HPDE6-E6E7 (cell line): ENCODE data around the gene ZNF614.
"Not testable (repeated sequence)": the region's sequence is repeated elsewhere in the genome, so short reads cannot be mapped to it uniquely, and the experiment has no call there.

ENCODE experiments used
- DNase-seq: peaks from one replicate; pipeline ENCODE4 v3.0.0; 2011; ENCODE audit warnings: missing footprints; ENCODE audit errors: extremely low spot score

The ZNF614 gene

DNA sequence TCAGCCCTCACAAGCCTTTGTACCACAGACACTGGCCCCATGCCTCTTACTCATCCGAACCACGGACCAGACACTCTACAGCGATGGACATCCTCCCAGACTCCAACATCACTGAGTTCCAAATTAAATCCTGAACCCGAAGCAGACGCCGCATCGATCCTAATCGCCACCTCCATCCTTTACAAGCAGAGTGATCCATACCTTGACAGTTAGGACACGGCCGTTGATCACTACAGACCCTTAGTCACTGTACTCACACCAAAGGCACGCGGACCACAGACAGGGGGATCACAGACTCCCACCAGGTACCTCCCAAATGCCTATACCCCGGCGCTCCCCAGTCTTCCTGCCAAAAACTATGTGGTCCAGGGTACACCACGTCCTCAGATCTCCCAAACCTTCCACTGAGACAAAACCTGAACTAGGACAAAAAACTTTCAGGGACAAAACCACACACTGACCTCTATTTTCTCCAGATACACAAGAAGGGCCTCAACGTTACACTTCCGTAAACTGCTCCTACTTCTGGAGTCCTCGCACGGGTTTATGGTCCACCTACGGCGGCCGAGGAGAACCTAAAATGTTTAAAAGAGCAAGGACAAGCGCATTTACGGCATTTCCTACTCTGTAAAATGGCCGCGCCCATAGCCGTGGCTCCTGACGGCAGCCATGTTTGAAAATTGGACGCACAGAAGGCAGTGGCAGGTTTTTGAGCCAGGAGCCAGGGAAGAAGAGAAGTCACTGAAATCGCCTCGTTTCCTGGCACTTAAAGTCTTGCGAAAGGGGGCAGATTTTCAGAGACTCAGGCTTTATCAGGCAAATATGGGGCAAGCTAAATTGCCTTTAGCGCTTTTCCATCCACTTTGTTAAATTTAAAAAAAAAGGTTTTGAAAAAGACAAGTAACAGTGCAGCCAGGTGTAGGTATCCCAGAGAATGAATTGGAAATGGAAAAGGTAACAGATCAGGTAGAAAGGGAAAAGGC is 41.6 kb downstream of the ZNF614 start, which contains the start of gene ZNF350:
TSS of gene ZNF350 (minus strand) at position 532 of the 983 bp plus-strand sequence. CDS start 12,480 bp downstream, outside the sequence.
- DNase-seq, result peak; percentile 82

DNA sequence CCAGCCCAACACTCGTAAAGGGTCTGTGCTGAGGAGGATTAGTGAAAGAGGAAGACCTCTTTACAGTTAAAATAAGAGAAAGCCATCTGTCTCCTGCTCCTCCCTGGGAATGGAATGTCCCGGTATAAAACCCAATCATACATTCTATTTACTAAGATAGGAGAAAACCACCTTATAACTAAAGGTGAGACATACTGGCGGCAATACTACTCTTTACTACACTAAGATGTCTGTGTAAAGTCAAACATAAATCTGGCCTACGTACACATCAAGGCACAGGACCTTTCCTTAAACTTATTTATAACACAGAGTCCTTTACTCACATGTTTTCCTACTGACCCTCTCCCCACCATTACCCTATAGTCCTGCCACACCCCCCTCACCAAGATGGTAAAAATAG is 44.8 kb downstream of the ZNF614 start:
- DNase-seq, result no peak

DNA sequence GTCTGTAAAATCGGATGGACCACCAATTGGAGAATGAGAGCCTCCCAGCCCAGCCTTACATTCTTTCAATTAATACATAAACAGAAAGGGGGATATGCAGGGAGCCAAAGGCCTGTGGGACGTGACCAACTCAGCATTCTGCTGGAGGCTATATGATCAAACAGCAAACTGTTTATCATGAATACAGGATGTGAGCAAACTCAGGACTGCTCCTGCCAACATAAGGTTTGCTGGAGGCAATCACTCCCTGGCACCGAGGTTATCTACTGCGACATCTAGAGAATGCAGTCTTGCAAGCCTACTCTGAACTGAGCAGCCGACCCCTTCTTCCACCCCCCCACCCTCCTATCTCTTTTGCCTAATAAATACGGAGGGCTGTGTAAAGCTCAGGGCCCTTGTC is 47.3 kb downstream of the ZNF614 start:
- not testable (repeated sequence) for DNase-seq

DNA sequence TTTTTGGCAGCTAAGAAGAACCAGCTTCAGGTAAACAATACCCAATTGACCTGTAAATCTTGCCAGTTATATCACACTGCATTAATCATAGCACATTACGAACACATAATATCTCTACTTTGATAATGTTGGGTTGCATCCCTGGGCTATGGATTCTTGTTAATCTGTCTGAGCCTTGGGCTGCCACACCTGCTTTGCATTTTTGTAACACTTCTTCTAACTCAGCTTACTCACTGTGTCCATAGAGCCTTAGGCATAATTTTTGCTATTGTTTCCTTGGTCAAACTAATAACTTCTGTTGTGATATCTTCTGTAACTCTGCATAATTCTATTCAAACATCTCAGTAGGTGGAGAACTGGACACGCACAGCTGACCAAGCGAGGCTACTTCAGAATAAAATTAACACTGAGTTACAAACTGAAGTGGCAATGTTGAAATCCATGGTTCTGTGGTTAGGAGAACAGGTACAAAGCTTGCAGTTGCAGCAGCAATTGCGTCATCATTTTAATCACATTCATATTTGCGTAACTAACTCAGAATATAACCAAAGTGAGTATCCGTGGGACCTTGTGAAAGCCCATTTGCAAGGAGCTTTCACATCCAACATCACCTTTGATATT is 48.0 kb downstream of the ZNF614 start:
- DNase-seq, result no peak

DNA sequence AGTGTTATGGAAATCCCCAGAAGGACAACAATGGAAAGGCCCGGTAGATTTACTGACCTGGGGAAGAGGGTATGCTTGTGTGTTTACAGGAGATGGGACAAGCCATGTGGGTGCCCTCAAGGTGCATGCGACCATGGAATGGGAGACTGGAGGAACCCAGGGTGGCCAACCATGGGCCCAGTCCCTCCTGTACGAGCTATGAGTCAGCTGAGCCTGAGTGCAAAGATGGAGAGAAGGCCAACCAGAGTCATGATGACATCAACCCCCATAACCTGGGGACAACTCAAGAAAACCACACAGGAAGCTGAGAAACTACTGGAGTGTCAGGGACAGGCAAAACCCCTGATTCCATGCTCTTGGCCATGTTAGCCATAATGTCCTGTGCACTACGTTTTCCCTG is 49.3 kb downstream of the ZNF614 start:
- DNase-seq, result no peak

DNA sequence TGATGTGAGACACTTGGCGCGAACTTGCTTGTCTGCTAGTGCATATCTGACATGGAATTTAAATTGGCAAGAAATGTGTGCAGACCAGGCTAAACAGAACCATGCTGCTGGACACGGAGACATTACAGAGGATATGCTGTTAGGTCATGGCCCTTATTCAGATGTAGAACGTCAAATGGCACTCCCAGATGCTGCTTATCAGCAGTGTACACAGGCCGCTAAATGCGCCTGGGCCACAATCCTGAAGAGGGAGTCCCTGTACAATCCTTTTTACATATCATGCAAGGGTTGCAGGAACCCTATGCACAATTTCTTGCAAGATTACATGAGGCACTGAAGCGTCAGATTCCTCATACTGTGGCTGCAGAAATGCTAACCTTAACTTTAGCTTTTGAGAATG is 50.8 kb downstream of the ZNF614 start:
- no peak for DNase-seq

DNA sequence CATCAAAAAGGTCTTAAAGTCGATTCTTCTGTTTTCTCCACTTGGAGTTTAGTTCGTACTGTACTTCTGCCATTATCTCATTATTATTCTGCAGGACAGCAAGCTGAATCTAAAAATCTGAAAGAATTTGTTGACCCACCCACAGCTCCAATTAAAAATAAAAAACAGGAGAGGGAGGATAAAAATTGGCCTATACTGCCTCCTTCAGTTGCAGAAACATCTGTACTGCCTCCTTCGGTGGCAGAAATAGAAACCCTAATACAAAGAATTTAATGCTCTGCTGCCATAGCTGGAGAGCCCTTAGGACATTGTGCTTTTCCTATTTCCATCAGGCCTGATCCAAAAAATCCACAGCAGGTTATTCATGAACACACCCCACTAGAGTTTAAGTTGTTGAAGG is 51.3 kb downstream of the ZNF614 start:
- no peak for DNase-seq

DNA sequence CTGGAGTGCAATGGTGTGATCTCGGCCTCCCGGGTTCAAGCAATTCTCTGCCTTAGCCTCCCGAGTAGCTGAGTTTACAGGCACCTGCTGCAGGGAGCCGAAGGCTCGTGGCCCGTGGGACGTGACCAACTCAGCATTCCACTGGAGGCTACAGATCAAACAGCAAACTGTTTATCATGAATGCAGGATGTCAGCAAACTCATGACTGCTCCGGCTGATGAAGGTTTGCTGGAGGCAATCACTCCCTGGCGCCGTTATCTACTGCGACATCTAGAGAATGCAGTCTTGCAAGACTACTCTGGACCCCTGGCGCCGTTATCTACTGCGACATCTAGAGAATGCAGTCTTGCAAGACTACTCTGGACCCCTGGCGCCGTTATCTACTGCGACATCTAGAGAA is 52.4 kb downstream of the ZNF614 start:
- DNase-seq, result not testable (repeated sequence)

DNA sequence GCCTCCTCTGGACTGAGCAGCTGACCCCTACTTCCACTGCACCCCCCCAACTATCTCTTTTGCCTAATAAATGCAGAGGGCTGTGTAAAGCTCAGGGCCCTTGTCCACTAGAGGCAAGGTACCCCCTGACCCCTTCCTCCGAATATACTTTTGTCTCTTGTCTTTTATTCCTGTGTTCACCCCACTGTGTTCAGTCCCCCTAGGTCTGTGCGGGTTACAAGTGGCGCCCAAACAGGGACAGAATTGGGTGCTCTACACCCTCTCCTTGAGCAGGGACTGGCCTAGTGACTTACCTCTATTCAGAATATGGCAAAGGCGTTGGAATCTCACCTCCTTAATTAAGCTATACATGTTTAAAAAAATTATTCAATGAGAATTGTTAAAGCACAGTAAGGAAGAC is 56.6 kb downstream of the ZNF614 start:
- DNase-seq, result no peak

DNA sequence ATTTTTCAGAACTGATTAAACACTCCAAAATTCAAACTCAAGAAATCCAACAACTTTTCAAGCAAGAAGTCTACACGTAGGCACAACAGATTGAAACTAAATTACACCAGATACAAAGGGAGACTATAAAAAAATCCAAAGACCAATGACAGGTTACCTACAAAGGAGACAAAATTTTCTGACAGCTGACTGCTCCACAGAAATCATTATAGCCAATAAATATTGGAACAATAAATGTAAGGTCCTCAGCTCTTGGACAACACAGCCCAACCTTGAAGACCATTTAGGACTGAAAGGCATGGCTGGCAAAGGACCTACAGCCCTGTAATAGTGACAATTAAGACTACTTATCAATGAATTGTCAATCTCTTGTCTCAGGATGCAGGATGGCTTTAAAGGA is 57.5 kb downstream of the ZNF614 start:
- DNase-seq, result no peak

DNA sequence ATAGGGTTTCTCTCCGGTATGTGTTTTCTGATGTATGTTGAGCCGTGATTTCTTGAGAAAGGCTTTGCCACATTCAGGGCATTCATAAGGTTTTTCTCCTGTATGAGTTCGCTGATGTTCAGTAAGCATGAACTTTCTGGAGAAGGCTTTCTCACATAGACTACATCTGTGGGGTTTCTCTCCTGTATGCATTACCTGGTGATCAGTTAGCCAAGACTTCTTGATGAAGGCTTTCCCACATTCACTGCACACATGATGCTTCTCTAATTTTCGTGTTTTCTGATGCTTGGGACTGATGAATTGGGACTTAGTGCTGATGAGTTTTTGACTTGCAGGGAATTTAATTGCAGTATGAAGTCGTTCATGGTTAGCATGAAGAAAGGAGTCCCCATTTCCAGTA is 62.6 kb downstream of the ZNF614 start:
- DNase-seq, result no peak
